ENCODE data around the gene IL22.

GRCh38 chr12:68272732-68273131, 19.3 kb upstream of the IL22 start:
- TF ChIP-seq GATA3 (IDR thresholded peaks at IDR 0.05; ENCODE audit: low read depth, low read length) (no peak), GATA2 (IDR thresholded peaks at IDR 0.05; ENCODE audit: low read depth, low read length) (no peak)

All from SH-SY5Y (cell line).